ENCODE measurements around the gene RAC3.
A peak's percentile ranks its signal among the peaks of the same experiment; 100 is the strongest.

RAC3 gene

GRCh38 chr17:82047914-82048570 lies 16.6 kb downstream of the RAC3 start:
- Mint-ChIP-seq H3K27ac (no peak overlapping the region), H3K27me3 (ENCODE audit: low read depth) (no peaks in the 10 kb centered on the region), H3K36me3 (ENCODE audit: low read depth) (peaks cover 7% of the 10 kb centered on the region)

GRCh38 chr17:82048571-82048971 lies 17.1 kb downstream of the RAC3 start:
- TF ChIP-seq CTCF (IDR thresholded peaks at IDR 0.05; ENCODE audit: unreplicated experiment in 3 of 3), result no peak
- Mint-ChIP-seq H3K27me3 (ENCODE audit: low read depth) (no peaks in the 10 kb centered on the region), H3K27ac (no peak overlapping the region), H3K4me1 (peaks cover 9% of the 10 kb centered on the region), H3K4me3 (peak overlapping the region in 2 of 3 experiments; percentile 23 to 56), H3K9me3 (no peaks in the 10 kb centered on the region), H3K36me3 (ENCODE audit: low read depth) (peaks cover 7% of the 10 kb centered on the region)

More at GRCh38 chr17:82047914-82048570, 16.6 kb downstream of the RAC3 start:
- TF ChIP-seq CTCF (IDR thresholded peaks at IDR 0.05; ENCODE audit: unreplicated experiment in 3 of 3), result no peak
- peak overlapping the region; percentile 67 to 73 (median 68) for H3K4me3 Mint-ChIP-seq
- H3K9me3 Mint-ChIP-seq, result no peaks in the 10 kb centered on the region
- H3K4me1 Mint-ChIP-seq, result peaks cover 5% of the 10 kb centered on the region

GRCh38 chr17:82049106-82049505 lies 17.6 kb downstream of the RAC3 start:
- Mint-ChIP-seq H3K27me3 (ENCODE audit: low read depth) (no peaks in the 10 kb centered on the region), H3K4me1 (peaks cover 9% of the 10 kb centered on the region), H3K36me3 (ENCODE audit: low read depth) (peaks cover 7% of the 10 kb centered on the region), H3K9me3 (no peaks in the 10 kb centered on the region), H3K27ac (no peak overlapping the region), H3K4me3 (peak overlapping the region; percentile 19 to 74 (median 73))
- no peak for TF ChIP-seq CTCF (IDR thresholded peaks at IDR 0.05; ENCODE audit: unreplicated experiment in 3 of 3)

- Mint-ChIP-seq H3K4me1 (peaks cover 9% of the 10 kb centered on the region), H3K9me3 (no peaks in the 10 kb centered on the region), H3K27ac (no peak overlapping the region), H3K27me3 (ENCODE audit: low read depth) (no peaks in the 10 kb centered on the region), H3K4me3 (peak overlapping the region; percentile 19 to 89 (median 73)), H3K36me3 (ENCODE audit: low read depth) (peaks cover 7% of the 10 kb centered on the region)
- no peak for TF ChIP-seq CTCF (IDR thresholded peaks at IDR 0.05; ENCODE audit: unreplicated experiment in 3 of 3)
Measured at GRCh38 chr17:82049521-82049971, 18.1 kb downstream of the RAC3 start.

GRCh38 chr17:82050152-82050760 lies 18.8 kb downstream of the RAC3 start:
- no peak for TF ChIP-seq CTCF (IDR thresholded peaks at IDR 0.05; ENCODE audit: unreplicated experiment in 3 of 3)
- peak overlapping the region; percentile 89 to 93 (median 91) for H3K4me3 Mint-ChIP-seq
- no peaks in the 10 kb centered on the region for H3K9me3 Mint-ChIP-seq
- no peak overlapping the region for H3K27ac Mint-ChIP-seq
- peaks cover 9% of the 10 kb centered on the region for H3K4me1 Mint-ChIP-seq
- H3K27me3 Mint-ChIP-seq (ENCODE audit: low read depth), result no peaks in the 10 kb centered on the region
- H3K36me3 Mint-ChIP-seq (ENCODE audit: low read depth), result peaks cover 10% of the 10 kb centered on the region
